BJ (cell line): ENCODE results near the gene FDXR. TPM values are rescaled to one million over a fixed set of nuclear protein-coding genes. Genes with fewer than 3 reads are reported as not detected.

Experiments used
- CTCF ChIA-PET: fragments of 350-600 bp; formaldehyde crosslinking; extraction: SDS; loops from one replicate; lab custom pipeline; 2021; ENCODE audit warnings: antibody characterized with exemption, inconsistent platforms; lab: Yijun Ruan, JAX
- POLR2A ChIA-PET: fragments of 300-600 bp; sonication (Branson Sonifier 250); formaldehyde crosslinking; extraction: SDS; loops from one replicate; lab custom pipeline; 2021; ENCODE audit warnings: antibody characterized with exemption; lab: Charles Lee
- DNase-seq: peaks from one replicate; pipeline ENCODE4 v3.0.0-alpha.2; 2011; ENCODE audit warnings: low read depth
- H3K27me3 ChIP-seq: 2 replicates; pipeline ENCODE4 v1.6.0; 2011; ENCODE audit warnings: low read length; ENCODE audit not compliant: control insufficient read depth, insufficient read depth
- H3K36me3 ChIP-seq: 2 replicates; pipeline ENCODE4 v1.5.1; 2011; ENCODE audit warnings: low read length; ENCODE audit not compliant: control insufficient read depth, insufficient read depth
- H3K4me3 ChIP-seq: 2 replicates; pipeline ENCODE4 v1.5.1; 2011; ENCODE audit warnings: low read depth, mild to moderate bottlenecking, control low read depth, low read length
- polyA plus RNA-seq: library from polyadenylated mRNA; depleted of rRNA; stranded (reverse); fragments of >200 nt; gene quantifications from 2 replicates; pipeline ENCODE4 v1.2.3, GENCODE V29; 2011
- TF ChIP-seq, protein P1 (sequence below): IDR thresholded peaks from 2 replicates; pipeline ENCODE4 v1.5.1; 2011; ENCODE audit warnings: low read depth, mild to moderate bottlenecking, control low read depth, inconsistent platforms, low read length, moderate library complexity; ENCODE audit not compliant: insufficient read depth

FDXR gene
- polyA plus RNA-seq, 1 experiment, result 38.0 TPM

DNA sequence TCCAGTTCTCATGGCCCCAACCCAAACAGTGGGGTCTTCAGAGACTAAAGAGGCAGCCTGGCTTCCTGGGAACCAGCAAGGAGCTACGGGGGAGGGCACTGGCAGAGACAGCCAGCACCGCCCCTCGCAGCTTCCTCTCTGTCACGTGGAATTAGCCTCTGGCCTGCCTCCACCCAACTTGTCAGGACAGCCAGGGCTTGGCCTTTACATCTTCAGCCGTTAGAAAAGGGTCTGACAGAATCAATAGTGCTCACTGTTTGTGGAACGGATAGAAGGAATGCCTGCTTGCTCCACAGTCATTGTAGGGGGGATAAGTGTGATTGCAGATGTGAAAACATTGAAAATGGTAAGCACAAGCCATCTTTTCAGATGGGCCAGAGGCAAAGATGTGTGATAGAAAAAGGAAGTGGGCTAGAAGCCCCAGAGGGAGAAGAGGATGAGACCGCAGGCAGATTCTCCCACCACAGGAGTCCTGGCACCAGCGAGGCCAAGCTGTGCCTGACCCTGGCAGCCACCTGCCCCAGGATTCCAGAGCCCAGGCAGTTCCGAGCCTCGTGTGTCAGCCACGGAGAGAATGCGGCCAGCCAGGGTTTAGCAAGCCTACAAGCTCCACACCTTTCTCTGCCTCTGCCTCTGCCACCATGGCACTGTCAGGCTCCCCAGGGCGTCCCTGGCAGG lies 31.7 kb downstream of the FDXR start:
- Histone ChIP-seq H3K36me3 (0 out of 2 replicates have a peak, but pooled peaks cover 4% of the 10 kb centered on the region), H3K4me3 (no peak overlapping the region), H3K27me3 (no peaks in the 10 kb centered on the region)
- CTCF ChIA-PET, result interaction anchor here (1.1 to 14.7 kb wide), 7 partner anchors 9 to 105 kb away, joined by 3 to 164 read pairs (median 4); partner anchors contain the start of genes GRIN2C and NAT9
- TF ChIP-seq, protein P1, sequence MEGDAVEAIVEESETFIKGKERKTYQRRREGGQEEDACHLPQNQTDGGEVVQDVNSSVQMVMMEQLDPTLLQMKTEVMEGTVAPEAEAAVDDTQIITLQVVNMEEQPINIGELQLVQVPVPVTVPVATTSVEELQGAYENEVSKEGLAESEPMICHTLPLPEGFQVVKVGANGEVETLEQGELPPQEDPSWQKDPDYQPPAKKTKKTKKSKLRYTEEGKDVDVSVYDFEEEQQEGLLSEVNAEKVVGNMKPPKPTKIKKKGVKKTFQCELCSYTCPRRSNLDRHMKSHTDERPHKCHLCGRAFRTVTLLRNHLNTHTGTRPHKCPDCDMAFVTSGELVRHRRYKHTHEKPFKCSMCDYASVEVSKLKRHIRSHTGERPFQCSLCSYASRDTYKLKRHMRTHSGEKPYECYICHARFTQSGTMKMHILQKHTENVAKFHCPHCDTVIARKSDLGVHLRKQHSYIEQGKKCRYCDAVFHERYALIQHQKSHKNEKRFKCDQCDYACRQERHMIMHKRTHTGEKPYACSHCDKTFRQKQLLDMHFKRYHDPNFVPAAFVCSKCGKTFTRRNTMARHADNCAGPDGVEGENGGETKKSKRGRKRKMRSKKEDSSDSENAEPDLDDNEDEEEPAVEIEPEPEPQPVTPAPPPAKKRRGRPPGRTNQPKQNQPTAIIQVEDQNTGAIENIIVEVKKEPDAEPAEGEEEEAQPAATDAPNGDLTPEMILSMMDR, result no peak
- POLR2A ChIA-PET, result no interaction called here
- DNase-seq, result no peak

DNA sequence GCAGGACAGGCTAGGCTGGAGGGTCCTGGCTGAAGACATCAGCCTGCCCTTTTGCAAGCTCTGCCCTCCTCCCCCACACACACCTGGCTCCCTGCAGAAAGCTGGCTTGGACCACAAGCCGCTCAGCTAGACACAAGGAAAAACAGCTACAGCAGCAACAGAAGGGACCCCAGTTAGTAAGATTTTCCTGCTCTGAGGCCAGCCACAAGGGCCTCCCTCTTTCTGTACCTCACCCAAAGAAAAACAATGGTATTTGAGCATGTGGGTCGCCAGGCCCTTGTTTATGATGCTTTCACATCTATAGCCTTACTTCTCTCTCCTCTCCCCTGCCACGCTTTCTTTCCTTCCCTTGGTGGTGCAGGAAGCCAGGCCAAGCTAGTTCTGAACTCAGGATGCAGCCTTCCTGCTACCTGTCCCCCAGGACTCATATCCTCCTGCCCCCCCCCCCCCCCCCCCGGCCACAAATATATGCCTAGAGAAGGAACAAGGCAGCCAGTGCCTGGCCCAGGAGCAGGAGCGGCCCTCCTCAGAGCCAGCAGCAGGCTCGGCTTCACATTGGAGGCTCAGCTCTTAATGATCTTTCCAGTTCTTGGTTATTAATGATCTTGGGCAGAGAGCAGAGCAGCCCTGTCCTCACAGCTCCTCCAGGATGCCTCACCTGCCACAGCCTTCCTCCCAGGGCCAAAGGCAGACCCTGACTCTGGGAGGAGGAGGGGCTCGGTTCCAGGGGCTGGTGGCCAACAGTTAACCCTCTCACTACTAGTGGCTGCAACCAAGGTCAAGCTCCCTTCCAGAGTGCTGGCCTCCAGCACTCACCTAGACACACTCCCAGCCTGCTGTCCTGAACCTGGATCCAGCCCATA lies 32.6 kb downstream of the FDXR start:
- no peak for DNase-seq
- no peaks in the 10 kb centered on the region for H3K27me3 ChIP-seq
- H3K4me3 ChIP-seq, result no peak overlapping the region
- CTCF ChIA-PET, result interaction anchor here (1.1 to 14.7 kb wide), 6 partner anchors 8 to 104 kb away, joined by 3 to 164 read pairs (median 4); partner anchors contain the start of gene GRIN2C
- TF ChIP-seq, protein P1, result no peak
- POLR2A ChIA-PET, result no interaction called here
- 0 out of 2 replicates have a peak, but pooled peaks cover 6% of the 10 kb centered on the region for H3K36me3 ChIP-seq

DNA sequence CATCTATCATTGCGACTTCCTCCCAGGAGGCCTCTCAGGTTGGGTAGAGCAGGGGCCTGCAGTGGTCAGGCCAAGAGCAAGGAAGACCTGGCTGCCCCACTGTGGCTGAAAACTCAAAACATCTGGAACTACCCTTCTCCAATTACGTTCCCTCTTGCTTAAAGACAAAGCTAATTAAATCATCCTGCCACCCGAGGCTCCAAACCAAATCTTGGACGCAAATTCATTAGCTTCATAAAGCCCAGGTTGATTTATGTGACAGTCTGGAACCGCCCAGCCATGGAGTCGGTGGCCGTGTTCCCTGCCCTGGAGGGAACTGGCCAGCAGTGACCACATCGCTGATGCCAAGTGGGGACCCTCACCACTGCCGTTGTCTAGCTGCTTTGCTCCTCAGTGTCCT lies 34.5 kb downstream of the FDXR start:
- Histone ChIP-seq H3K4me3 (no peak overlapping the region), H3K36me3 (0 out of 2 replicates have a peak, but pooled peaks cover 6% of the 10 kb centered on the region), H3K27me3 (no peaks in the 10 kb centered on the region)
- POLR2A ChIA-PET, result no interaction called here
- TF ChIP-seq, protein P1, result no peak
- CTCF ChIA-PET, result interaction anchor here (1.2 to 14.7 kb wide), 3 partner anchors 8 to 23 kb away, joined by 3 to 164 read pairs (median 3); partner anchors contain the start of gene GRIN2C
- no peak for DNase-seq

DNA sequence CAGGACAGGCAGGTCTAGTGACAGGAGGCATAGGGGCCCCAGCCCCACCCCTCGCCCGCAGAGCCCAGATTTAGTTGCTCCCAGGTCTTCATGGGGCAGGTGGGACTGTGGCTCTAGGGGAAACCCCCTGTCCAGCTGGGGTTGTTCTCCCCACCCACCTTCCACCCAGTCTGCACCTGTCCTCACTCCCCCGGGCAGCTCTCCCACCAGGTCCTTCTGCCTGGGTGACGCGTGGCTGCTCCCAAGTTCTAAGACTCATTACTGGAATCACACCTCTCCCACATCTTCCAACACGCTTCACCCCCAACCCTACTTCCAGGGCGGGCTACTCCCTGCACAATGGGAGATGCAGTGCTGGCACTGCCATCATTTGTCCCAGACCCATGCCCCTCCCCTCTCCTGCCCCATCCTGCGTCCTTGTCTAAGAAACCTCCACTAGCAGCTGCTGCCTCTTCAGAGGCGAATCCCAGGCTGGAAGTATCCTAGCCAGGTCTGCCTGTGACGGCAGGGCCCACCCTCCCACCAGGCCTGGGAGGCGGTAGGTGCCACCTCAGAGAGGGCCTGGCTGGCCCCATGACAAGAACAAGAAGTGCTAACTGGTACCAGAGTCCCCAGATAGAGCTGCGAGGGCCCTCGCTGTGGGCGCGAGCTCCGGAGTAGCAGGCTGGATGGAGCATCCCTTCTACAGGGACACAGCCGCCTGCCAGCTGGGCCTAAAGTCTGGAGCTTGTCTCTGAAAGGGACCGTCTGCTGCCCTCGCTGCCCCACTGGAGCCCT lies 35.9 kb downstream of the FDXR start:
- ChIA-PET POLR2A (no interaction called here), CTCF (no interaction called here)
- Histone ChIP-seq H3K27me3 (no peaks in the 10 kb centered on the region), H3K4me3 (no peak overlapping the region), H3K36me3 (0 out of 2 replicates have a peak, but pooled peaks cover 6% of the 10 kb centered on the region)
- no peak for DNase-seq
- TF ChIP-seq, protein P1, result no peak
